HG03097 (cell line): Measurements from ENCODE around the gene MYH10.

Experiments
- ATAC-seq: cut with Tn5 transposase; IDR thresholded peaks from one replicate; pipeline ENCODE4 v1.9.1; 2021; ENCODE audit not compliant: unreplicated experiment, low FRiP score

Gene MYH10

DNA sequence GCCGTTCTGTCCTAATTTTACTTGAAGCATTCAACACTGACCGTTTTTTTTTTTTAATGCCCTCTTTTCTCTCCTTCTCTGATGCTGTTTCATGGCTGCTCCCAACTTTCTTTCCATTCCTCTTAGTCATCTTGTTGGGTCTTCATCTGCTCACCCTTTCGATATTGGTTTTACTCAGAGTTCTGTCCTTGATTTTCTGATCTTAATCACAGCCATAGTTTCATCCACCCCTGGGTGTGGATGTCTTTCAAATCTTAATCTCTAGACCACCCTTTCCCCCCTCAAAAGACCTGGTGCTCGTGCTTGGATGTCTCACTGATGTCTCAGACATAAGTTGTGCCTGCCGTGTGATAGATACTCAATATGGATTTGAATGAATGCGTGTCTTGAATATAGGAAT is 172.4 kb downstream of the MYH10 start:
- no peak for ATAC-seq

DNA sequence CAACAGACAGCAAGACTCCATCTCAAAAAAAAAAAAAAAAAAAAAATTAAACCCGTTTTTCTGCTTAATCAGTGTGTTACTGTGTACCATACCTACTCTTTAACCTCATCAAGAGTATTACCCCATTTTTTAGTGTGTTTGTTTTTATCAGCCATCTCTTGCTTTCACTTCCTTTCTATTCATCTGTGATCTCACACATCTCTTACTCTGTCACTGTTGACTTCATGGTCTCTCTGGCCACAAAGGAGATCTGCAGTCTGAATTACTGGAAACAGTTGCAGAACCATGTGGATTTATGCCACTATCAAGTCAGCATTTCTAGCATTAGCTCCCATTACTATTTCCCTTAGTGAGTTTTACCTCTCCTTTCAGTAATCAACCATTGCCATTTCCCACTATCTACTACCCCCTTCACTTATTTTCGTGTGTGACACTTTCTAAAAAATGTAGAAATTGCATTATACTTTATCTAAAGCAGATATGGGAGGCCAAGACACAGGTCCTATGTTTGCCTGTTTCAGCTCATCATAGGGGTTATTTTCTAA is 174.8 kb downstream of the MYH10 start:
- no peak for ATAC-seq

DNA sequence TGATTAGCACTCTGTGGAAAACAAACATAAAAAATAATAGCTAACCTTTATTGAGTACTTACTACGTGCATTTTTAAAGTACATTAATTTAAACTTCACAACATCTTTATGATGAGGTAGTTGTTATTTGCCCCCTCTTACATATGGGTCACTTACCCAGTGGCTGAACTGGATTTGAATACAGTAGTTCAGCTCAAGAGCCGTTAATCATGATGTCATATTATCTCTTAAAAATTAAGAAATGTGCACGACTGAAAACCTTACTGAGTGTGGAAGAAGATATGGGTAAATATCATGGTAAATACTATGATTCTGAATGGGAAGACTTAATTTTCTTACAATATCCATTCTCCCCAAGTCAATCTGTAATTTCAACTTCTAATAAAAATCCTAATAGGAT is 177.2 kb downstream of the MYH10 start:
- no peak for ATAC-seq

DNA sequence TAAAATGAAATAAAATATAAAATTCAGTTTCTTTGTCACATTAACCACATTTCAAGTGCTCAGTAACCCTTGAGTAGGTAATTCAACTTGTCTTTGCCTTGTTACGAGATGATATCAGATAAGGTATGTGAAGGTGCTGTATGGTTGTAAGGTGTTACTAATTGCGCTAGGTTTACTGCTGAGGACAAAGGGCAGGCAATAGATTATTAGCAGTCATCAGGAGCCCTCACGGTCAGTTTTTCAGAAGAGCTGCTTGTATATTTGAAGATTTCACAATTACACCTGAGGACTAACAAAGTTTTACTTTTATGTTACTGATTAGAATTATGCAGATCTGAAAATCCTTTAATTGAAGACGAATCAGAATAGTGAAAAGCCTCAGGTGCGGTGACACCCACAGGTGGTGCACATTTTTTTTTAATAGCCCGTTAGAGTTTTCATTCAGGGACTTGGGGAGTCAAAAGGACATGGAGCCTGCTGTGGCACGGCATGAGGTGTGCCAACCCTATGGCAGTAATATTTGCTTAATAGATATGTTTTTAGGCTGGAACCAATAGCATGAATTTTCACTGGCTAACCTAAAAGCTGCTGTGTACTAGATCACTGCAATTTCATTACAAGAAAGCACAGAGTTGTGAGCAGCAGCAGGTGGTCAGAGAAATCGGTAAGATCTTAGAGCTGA is 178.5 kb downstream of the MYH10 start:
- ATAC-seq = no peak

DNA sequence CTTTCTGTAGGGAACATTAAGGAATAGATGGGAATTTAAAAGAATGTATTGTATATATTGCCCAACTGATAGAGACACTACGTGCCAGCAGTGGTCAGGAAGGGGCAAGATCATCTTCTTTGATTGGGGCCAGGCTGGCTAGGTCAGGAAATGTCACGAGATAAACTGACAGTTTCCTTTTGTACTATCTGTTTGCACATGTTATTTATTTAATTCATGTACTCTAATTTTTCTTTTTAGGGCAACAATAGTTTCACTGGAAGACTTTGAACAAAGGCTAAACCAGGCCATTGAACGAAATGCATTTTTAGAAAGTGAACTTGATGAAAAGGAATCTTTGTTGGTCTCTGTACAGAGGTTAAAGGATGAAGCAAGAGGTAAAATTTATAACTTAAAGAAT is 182.2 kb downstream of the MYH10 start:
- no peak for ATAC-seq

DNA sequence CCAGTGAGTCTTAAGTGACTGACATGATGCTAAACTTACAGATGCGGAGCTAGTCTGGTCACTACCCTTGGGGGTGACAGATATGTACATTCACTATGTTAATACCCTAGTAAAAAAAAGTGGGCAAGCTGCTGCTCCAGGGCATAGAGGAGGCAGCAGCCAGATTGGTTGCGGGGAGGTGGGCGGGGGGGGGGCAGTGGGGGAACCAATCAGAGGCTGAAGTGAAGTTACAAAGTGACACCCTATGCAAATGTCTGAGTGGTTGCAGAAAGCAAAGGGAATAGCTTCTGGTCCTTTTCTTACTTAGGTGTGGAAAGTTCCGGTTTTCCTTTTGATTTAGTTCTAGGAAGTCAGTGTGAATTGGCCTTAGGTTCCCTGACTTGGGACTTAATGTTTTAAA is 182.7 kb downstream of the MYH10 start:
- no peak for ATAC-seq

DNA sequence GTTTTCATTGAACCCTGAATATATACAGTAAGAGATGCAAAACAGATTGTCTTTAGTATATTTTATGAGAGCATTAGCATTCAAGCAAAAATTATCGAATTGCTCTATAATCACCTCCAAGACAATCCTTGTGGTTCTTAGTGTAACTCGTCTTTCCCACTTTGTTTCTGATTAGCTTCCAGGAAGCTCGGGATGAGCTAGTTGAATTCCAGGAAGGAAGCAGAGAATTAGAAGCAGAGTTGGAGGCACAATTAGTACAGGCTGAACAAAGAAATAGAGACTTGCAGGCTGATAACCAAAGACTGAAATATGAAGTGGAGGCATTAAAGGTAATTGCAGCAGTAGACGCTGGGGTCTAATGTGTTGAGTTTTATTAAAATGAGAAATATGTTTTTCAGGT is 185.0 kb downstream of the MYH10 start:
- no peak for ATAC-seq

DNA sequence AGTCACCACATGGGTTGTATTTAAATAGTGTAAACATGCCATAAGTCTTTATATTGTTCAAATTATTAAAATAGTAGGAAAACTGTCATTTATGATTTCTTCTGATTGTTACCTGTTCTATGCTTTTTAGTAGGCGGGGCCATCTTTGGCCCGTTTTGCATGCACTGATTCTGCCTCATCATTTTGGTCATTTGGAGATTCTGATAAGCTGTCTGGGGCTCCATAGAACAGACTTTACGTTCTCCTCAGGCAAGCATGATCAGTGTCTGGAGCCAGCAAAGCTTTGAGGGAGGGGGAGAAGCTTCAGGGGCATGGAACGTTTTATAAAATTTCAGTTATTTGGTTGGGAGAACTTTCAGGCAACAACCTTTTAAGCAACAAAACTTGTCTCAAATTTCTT is 186.0 kb downstream of the MYH10 start:
- no peak for ATAC-seq

DNA sequence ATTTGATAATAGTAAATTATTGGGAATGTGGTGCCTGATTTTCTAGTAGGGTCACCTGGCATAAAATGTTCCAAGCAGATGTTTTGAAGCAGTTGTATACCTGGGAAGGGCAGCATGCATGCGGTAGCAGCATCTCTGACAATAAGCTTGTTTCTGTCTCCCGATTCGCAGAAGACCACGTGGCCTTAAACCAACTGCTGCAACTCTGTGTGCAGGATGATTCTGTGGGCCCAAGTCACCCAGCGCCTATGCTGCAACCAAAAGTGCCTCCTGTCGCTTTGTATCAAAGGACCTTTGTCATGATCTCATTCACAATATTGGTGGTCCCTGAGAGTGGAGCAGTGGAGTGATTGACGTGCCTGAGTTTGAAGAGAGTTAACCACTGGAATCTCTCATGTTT is 186.8 kb downstream of the MYH10 start:
- ATAC-seq = no peak

DNA sequence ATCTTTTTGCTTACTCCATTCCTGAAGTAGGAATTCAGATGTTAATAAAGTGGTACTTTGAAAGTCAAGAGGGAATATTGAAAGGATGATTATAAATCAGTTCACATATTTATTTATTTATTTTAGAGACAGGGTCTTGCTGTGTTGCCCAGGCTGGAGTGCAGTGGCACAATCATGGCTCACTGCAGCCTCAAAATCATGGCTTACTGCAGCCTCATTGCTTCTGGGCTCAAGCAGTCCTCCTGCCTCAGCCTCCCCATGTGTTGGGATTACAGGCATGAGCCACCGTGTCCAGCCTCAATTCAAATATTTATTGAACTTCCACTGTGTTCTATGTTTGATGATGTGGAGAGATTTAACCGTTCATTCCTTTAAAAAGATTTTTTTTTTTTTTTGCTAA is 188.2 kb downstream of the MYH10 start:
- no peak for ATAC-seq

DNA sequence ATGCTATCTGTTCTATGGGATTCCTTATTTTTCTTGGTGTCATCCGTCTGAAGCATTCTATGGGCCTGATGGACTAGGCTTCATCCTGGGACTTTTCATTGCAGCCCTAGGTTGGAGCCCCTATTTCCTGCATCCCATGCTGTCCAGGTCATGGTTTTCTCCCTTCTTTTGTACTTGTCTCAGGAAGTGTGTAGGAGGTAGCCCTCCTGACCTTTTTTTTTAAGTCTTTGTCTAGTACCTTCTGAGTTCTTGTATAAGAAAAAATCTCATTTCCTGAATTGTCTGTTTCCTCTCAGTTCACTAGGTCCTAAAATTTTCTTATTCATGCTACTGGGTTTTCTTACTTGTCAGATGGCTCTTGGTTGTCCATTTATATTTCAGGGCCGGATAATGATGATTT is 188.8 kb downstream of the MYH10 start:
- no peak for ATAC-seq

DNA sequence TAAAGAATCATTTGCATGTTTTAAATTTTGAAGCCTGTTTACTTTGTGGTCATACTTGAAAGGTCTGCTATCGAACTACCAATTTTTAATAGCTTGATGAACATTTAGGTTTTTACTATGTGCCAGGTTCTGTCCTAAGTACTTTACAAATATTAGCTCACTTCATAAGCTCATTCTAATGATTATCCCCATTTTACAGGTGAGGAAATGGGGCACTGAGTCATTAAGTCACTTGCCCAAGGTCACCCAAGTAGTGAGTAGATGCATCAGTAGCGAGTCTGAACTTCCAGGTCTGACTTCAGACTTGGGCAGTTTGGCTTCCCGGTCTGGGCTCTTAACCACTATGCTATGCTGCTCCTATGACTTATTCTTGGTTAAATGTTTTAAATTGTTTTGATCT is 190.8 kb downstream of the MYH10 start:
- no peak for ATAC-seq

DNA sequence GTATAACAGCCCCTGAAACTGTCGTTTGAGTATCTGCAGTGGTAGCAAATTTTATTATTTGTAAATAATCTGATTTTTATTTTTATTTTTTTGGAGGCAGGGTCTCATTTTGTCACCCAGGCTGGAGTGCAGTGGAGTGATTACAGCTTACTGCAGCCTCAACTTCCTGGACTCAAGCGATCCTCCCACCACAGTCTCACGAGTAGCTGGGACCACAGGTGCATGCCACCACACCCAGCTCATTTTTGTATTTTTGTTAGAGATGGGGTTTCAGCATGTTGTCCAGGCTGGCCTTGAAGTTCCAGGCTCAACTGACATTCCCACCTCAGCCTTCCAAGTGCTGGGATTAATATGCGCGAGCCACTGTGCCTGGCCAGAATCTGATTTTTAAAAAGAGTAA is 192.1 kb downstream of the MYH10 start:
- no peak for ATAC-seq

DNA sequence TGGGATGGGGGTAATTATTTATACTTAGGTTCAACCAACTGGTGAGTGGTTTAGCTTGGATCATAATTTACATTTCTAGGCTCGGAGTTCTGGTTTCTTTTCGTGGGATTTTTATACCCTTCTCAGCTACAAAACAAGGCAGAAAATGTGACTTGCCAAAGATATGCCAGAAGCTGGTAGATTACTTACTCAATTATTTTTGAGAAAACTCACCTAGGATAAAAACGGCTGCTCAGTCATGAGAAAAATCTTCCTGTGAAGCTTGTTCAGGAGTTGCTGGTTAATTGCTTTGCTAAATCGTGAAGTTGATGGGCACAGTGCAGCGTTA is 193.7 kb downstream of the MYH10 start:
- ATAC-seq = no peak

DNA sequence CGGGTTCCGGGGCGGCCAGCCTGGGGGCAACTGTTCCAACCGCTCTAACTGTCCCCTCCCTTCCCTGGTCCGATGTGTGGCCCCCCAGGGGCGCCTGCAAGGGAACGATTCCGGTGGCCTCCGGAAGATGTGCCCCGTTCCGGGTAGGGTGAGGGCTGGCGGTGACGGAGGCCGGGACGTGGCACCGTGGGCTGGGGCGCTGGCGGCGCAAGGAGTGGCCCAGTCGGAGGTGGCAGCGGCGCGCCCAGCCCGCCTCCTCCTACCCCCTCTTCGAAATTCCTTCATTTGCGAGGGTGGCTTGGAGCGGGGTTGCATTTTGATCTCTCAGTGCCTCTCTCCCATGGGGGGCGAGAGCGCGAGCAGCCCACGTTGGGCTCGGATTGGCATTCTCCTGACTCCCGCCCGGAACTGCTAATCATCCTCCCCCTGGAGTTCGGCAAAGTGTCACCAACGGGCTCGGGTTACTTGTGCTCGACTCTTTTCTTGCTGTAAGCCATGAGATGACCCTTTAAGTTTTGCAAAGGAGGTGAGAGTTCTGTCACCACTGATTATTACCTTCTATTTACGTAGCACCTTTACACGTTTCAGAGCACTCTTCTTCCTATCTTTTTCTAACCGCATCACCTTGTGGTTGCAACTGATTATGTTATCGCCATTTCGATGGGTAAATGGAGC is 194.2 kb downstream of the MYH10 start:
- peak; percentile 16 for ATAC-seq

DNA sequence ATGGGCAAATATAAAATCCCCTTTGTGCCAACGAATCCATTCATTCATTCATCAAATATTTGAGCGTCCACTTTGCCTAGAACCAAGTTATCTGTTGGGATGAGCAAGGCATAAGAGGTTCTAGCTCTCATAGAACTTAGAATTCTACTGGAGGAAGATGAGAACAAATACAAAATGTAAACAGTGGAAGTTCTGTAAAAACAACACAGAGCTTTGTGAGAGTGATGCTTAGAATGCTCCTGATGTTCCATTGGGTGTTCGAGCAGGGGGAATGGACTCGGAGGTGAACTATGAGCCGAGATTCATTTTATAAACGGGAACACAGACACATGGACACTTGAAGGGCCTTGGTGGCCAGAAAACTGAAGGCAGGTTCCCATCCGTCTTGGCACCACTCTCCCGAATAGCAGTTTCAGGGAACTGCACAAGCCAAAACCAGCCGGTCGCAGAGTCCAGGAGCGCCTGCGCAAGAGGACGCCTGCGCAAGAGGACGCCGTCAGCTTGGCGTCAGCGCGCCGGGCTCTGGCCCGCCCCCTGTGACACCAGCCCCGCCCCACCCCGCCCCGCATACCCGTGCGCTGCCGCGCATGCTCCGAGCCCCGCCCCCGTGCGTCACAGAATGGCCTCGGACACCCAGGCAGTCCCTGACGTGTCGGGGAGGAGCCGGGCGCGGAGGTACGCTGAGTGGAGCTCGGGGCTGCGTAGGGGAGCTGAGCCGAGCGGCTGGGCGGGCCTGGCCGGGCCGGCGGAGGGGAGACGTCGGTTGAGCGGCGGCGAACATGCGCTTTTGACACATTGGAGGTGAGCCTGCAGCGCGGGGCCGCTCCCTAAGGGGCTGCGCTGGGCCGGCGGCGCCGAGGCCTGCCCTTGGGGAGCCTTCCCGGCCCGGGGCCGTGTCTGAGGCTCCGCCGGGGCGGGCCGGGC is 195.0 kb downstream of the MYH10 start, which contains the start of gene NDEL1:
TSS of gene NDEL1 (plus strand) at position 640 of the 924 bp plus-strand sequence. CDS start 8,388 bp downstream, outside the sequence.
- peak; percentile 93 for ATAC-seq

DNA sequence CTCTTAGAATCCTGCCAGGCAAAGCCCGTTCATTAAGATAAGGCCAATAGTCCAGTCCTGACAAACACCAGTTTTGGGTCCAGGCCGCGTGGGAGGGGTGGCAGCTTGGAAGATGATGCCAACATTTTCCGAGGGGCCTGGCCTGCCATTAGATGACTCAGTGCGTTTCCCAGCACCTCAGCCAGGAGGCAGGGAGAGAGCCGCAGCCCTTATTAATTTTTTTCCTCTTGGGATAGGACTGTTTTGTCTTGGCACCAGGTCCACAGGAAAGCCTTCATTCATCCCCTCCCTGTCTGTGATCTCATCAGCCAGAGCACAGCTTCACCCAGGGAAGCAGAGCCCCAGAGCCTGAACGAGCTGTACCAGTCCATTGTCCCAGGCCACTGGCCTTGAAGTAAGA is 199.6 kb downstream of the MYH10 start:
- ATAC-seq = no peak

DNA sequence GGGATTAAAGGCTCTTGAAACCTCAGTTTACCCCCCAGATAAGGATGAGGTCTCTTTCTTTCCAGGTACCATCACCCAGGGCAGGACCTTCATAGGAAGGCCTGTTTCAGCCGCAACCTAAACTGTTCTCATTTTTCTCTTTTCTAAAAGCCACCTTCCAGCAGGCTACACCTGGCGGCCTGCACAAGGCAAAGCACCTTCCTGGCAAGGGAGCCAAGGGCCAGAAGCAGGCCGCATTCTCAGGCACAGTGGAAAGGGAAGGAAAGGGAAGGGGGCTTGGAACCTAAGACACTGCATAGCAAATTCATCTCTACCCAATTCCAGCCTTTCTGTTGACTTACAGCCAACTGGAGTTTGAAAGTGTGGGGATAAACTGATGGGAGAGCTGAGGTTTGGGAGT is 203.7 kb downstream of the MYH10 start:
- no peak for ATAC-seq

DNA sequence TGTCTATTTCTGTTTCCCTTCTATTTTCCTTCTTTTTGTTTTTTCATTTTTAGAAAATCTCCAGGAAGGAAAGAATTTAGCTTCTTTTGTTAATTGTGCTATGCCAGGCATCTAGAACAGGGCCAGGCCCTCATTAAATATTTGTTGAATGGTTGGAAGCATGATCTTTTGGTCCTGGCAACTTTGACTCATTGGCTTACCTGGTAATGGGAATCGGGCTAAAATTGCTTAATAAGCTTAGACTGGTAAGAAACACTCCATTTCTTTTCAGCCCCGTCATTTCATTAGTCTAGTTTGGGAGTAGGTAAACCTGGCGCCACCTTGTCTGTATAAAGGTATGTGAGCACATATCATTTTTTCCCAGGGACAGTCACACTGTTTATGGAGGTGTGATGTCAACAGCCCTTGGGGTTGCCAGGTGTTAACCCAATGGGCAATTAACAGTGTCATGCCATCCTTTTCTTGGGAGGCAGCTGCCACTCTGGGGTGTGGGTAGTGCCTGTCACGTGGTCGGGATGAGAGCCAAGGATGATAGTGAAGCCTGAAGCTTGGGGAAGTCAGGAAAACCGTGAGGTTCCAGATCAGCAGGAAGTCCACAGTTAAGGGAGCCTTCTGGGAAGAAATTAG is 204.3 kb downstream of the MYH10 start:
- no peak for ATAC-seq
